Omental fat pad (tissue), 4 donors: ENCODE results near the gene ALDH1L2. TPM values are rescaled to one million over a fixed set of nuclear protein-coding genes. Genes with fewer than 3 reads are reported as not detected.

Experiments used
- ATAC-seq: fragments of 150-250 bp; one replicate; pipeline ENCODE4 v1.9.1; 2016; ENCODE audit warnings: mild to moderate bottlenecking, moderate library complexity; ENCODE audit not compliant: low FRiP score
- DNase-seq: peaks from one replicate; pipeline ENCODE4 v3.0.0-alpha.2; 2019; ENCODE audit warnings: low spot score
- CTCF ChIP-seq, 3 donors: fragments of 450-650 bp; IDR thresholded peaks; one replicate each; pipeline ENCODE4 v1.5.1; 2016 to 2017; ENCODE audit warnings: antibody characterized with exemption in 3 of 3, mild to moderate bottlenecking in 3 of 3, moderate library complexity in 2 of 3
- total RNA-seq, 4 donors: library from RNA; depleted of rRNA; stranded (reverse); fragments of >200 nt; gene quantifications; one replicate each; pipeline ENCODE4 v1.1.0, GENCODE V29; 2016

Gene ALDH1L2
- total RNA-seq, 4 donors from 2014 or later = 3.7 to 22.4 (median 5.2) TPM

- DNase-seq (no peak), ATAC-seq (no peak)
- no peak for TF ChIP-seq CTCF (IDR thresholded peaks at IDR 0.05)
These were observed 27.1 kb downstream of the ALDH1L2 start for GRCh38 chr12:105057174-105057573.

- ATAC-seq = peak; percentile 77
- DNase-seq = peak; percentile 77
These were observed 31.1 kb downstream of the ALDH1L2 start for GRCh38 chr12:105053116-105053572.

DNA sequence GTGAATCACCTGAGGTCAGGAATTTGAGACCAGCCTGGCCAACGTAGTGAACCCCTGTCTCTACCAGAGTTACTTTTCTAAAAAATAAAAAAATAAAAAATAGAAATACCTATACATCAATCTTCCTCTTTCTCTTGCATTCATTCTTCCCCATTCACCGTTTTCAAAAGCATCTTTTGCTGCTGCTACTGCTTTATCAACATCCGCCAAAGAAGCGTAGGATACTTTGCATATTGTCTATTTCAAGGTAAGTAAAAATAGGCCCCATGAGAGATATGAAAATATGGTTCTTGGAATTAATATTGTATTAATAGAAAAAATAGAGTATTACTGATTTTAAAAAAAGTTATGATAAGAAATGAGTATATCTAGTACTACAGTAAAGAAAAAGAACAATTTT is 32.3 kb downstream of the ALDH1L2 start:
- ATAC-seq = no peak
- no peak for TF ChIP-seq CTCF (IDR thresholded peaks at IDR 0.05)
- DNase-seq = no peak

More at GRCh38 chr12:105053116-105053572, 31.1 kb downstream of the ALDH1L2 start:
- TF ChIP-seq CTCF (IDR thresholded peaks at IDR 0.05) = peak in 2 of 3 donors; percentile 13 to 46

DNA sequence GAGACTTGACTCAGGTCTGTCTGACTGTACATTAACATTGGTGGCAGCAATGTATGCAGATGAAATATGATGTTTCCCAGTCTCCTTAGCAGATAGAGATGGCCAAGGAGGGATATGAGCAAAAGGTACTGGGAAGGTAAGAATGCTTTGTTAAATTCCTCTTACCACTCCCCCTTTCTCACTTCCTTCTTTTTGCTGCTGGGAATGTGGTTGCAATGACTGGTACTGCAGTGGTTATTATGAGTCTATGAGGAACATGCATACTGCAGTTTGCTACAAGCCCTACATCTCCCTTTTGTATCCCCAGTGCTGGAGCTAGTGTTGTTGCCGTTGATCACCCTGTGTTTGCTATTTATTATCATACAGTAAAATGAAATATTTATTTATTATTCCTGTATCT is 35.9 kb downstream of the ALDH1L2 start:
- no peak for TF ChIP-seq CTCF (IDR thresholded peaks at IDR 0.05)
- no peak for ATAC-seq
- DNase-seq = no peak

DNA sequence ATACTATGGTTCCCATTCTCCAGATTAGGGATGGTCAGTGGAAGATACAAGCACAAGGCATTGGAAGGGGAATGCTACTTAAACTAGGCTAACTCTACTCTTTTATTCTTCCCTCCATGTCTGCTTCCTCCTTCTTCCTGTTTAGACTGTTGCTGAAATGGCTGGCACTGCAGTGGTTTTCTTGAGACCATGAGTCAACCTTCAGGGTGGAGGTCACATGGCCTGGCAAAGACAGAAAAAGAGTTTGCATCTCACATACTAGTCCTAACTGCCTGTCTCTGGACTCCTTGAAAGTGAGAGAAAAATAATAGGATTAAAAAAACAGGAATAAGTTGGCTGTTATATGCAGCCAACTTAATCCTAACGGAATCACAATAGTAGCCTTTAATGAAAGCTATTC is 37.0 kb downstream of the ALDH1L2 start:
- no peak for DNase-seq
- no peak for ATAC-seq
- TF ChIP-seq CTCF (IDR thresholded peaks at IDR 0.05) = no peak

- DNase-seq = no peak
- no peak for ATAC-seq
- TF ChIP-seq CTCF (IDR thresholded peaks at IDR 0.05) = no peak
These were observed 43.1 kb downstream of the ALDH1L2 start for GRCh38 chr12:105041186-105041585.

DNA sequence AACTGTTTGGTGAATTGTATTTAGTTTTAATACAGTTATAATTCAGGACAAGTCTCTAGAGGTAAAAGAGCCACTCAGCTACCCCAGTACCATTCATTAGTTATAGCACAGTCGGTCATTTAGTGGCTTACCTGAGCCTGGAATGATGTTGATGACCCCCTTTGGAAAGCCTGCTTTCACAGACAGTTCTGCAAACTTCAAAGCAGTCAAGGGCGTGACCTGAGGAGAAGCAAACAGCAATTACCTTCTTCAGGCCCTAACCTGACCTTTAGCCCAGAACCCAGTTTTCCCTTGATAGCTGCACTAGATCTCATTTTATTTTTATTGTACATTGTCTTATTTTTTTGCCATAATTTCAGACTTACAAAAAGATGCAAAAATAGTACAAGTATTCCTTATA is 43.8 kb downstream of the ALDH1L2 start:
- TF ChIP-seq CTCF (IDR thresholded peaks at IDR 0.05) = no peak
- DNase-seq = no peak
- ATAC-seq = no peak
